ENCODE results near the gene JAG2.
A peak's percentile ranks its signal among the peaks of the same experiment; 100 is the strongest.

Gene JAG2

DNA sequence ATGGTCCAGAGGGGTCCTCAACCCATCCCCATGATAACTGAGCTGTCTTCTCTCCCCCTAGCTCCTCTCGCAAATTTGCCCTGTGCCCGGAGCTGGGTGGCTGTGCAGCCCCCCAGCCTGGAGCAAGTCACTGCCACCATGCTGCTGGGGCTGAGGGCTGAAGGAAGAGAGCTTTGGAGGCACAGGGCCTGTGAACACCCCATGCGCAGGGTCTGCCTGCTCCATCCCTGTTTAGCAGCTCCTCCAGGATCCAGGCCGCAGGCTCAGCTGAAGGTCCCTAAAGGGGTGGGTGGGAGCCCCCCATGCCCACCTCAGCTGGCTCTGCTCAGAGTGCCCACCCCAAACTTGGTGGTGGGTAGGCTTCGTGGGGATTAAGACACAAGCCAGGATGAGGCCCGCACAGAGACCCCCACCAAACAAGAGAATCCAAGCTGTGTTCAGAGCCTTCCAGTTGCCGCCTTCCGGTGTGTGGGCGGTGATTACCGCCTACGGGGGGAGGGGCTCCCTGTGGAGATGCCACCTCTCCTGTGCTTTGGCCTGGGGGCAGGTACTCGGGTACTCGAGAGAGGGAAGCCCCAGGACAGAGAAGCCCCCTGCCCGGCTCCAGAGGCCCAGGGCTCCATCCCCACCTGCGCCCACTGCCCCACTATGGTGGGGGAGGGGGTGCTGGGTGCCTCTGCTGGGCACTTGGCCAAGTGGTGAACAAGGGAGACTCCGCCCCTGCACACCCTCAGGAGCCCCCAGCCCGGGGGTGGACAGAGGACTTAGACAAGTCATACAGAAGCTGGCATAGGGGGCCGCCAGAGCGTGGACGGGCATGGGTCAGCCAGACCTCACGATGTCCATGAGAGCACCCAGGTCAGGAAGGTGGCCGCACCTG is 1.4 kb upstream of the JAG2 start:
- Histone ChIP-seq H3K4me3 (no peak overlapping the region), H3K36me3 (no peaks in the 10 kb centered on the region), H3K4me1 (peaks cover 0 to 31% (median 31%) of the 10 kb centered on the region in 4 donors), H3K27me3 (peaks cover 0 to 47% of the 10 kb centered on the region in 2 donors), H3K27ac (no peak overlapping the region), H3K9me3 (no peaks in the 10 kb centered on the region)
- intact Hi-C loops (cut with DNase I; ENCODE audit: low total_unique reads), result loop anchor here (10.0 kb wide), 1 partner anchor 75 kb away; no protein-coding TSS in a partner anchor
- DNase-seq, result no peak
- TF ChIP-seq, protein P1, sequence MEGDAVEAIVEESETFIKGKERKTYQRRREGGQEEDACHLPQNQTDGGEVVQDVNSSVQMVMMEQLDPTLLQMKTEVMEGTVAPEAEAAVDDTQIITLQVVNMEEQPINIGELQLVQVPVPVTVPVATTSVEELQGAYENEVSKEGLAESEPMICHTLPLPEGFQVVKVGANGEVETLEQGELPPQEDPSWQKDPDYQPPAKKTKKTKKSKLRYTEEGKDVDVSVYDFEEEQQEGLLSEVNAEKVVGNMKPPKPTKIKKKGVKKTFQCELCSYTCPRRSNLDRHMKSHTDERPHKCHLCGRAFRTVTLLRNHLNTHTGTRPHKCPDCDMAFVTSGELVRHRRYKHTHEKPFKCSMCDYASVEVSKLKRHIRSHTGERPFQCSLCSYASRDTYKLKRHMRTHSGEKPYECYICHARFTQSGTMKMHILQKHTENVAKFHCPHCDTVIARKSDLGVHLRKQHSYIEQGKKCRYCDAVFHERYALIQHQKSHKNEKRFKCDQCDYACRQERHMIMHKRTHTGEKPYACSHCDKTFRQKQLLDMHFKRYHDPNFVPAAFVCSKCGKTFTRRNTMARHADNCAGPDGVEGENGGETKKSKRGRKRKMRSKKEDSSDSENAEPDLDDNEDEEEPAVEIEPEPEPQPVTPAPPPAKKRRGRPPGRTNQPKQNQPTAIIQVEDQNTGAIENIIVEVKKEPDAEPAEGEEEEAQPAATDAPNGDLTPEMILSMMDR (IDR thresholded peaks at IDR 0.05), result no peak

DNA sequence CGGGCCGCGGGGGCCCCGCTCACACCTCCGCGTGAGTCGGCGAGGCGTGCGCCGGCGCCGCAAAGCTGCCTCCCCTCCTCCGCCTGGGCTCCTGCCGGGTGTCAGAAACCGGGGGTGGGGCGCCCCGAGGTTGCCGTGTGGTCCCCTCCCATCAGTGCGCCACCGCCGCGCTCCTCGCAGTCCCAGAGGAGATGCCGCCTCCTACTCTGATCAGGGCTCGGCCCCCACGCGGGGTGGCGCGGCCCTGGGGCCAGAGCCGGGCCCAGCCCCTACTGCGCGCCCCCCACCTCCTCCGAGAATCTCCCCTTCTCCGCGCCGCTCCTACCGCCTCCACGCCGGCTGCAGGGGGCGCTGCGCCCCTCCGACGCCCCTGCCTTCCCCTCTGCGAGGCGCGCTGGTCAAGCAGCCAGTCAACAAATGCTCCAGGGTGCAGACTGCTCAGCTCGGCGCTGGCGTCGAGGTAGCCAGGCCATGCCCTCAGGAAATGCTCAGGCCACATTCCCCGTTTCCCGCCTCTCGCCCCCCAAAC is 467 bp upstream of the JAG2 start:
- intact Hi-C loops (cut with DNase I; ENCODE audit: low total_unique reads), result loop anchor here (10.0 kb wide), 1 partner anchor 74 kb away; no protein-coding TSS in a partner anchor
- H3K4me3 ChIP-seq, result peak overlapping the region; percentile 31 to 47

DNA sequence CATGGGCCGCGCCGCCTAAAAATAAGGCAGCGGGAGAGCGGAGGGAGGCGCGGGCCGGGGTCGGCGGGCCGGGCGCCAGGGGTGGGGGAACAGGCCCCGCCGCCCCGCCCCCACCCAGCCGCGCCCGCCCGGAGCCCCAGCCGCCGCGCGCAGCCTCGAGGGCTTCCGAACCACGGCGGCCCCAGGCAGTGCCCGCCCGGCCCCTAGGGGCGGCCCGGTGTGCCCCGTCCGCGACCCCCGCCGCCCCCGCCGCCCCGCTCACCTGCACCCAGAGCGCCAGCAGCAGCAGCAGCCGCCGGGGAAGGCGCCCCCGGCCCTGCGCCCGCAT is 519 bp downstream of the JAG2 start:
- TF ChIP-seq, protein P1 (IDR thresholded peaks at IDR 0.05), result no peak
- intact Hi-C loops (cut with DNase I; ENCODE audit: low total_unique reads), result loop anchor here (10.0 kb wide), 1 partner anchor 73 kb away; no protein-coding TSS in a partner anchor
- Histone ChIP-seq H3K9me3 (no peaks in the 10 kb centered on the region), H3K36me3 (no peaks in the 10 kb centered on the region), H3K4me3 (peak overlapping the region; percentile 32 to 51), H3K27ac (no peak overlapping the region), H3K27me3 (peaks cover 0 to 64% of the 10 kb centered on the region in 2 donors), H3K4me1 (peaks cover 0 to 31% (median 31%) of the 10 kb centered on the region in 4 donors)
- no peak for DNase-seq

More for the DNA sequence above, 467 bp upstream of the JAG2 start:
- H3K4me1 ChIP-seq, result peaks cover 0 to 31% (median 31%) of the 10 kb centered on the region in 4 donors
- peaks cover 0 to 55% of the 10 kb centered on the region in 2 donors for H3K27me3 ChIP-seq
- H3K27ac ChIP-seq, result no peak overlapping the region
- TF ChIP-seq, protein P1 (IDR thresholded peaks at IDR 0.05), result peak in 1 of 2 experiments; percentile 7
- no peaks in the 10 kb centered on the region for H3K36me3 ChIP-seq
- H3K9me3 ChIP-seq, result no peaks in the 10 kb centered on the region
- DNase-seq, result no peak

DNA sequence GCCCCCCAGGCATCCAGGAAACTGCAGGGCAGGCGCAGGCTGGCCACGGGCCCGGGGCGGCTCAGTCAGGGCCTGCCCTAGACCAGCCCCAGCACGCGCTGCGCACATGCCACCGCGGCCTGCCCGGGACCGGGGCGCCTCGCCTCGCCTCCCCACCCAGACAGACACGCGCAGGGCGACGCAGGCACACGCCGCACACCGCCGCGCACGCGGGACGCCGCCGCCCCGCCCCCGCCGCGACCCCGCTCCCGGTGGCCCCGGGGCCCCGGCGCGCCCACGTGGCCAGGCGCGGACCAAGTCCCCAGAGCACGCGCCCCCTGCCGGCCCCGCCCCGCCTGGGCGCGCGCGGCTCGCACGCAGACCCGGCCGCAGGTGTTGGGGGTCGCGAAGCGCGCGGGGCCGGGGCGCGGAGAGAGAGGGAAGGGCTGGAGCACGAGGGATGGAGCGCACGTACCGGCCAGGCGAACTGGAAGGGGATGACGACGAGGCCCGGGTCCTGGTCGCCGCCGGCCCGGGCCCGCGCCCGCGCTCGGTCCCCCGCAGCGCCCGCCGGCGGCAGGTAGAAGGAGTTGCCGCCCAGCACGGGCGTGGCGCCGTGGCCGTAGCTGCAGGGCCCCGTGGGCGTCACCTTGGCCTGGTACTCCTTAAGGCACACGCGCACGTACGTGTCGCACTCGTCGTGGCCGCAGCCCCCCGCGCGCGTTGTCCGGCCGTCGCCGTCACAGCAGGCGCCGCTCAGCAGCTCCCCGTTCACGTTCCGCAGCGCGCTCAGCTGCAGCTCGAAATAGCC is 1.1 kb downstream of the JAG2 start:
- no peaks in the 10 kb centered on the region for H3K9me3 ChIP-seq
- intact Hi-C loops (cut with DNase I; ENCODE audit: low total_unique reads), result loop anchor here (10.0 kb wide), 1 partner anchor 73 kb away; no protein-coding TSS in a partner anchor
- H3K4me3 ChIP-seq, result peak overlapping the region; percentile 32 to 51
- DNase-seq, result no peak
- H3K36me3 ChIP-seq, result no peaks in the 10 kb centered on the region
- H3K27me3 ChIP-seq, result peaks cover 0 to 69% of the 10 kb centered on the region in 2 donors
- TF ChIP-seq, protein P1 (IDR thresholded peaks at IDR 0.05), result no peak
- H3K27ac ChIP-seq, result no peak overlapping the region
- peaks cover 0 to 31% (median 31%) of the 10 kb centered on the region in 4 donors for H3K4me1 ChIP-seq

DNA sequence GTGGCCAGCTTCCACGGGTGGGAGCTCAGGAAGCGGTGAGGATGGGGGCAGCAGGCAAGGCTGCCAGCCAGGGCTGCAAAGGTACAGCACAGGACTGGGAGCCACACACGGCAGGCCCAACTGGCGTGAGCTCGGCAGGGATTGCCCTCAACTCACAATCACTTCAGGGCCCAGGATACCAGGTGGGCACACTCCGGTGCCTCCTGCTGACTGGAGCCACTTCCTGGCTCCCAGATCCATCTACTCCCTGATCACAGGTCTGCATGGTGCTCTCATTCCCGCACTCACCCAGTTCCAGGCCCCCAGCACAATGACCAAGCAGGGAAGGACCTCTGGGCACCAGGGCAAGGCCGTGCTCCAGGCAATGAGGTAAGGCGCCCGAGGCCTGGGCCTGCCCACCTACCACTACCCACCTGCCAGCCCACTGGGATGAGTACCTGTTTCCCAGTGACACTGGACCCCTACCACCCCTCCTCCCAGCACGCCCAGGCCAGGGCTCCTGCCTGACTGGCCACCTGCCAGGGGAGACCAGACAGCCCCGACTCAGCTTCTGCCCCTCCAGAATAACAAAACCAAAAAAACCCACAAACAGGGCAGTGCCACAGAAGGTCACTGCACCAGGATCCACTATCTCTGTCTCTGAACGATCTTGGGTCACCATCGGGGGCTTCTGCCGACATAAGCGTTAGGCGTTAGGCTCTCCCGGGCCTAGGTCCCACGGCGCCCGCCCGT is 1.8 kb downstream of the JAG2 start:
- Histone ChIP-seq H3K4me3 (no peak overlapping the region), H3K4me1 (peaks cover 0 to 31% (median 31%) of the 10 kb centered on the region in 4 donors), H3K9me3 (no peaks in the 10 kb centered on the region), H3K27me3 (peaks cover 0 to 73% of the 10 kb centered on the region in 2 donors), H3K27ac (no peak overlapping the region), H3K36me3 (no peaks in the 10 kb centered on the region)
- TF ChIP-seq, protein P1 (IDR thresholded peaks at IDR 0.05), result no peak
- no peak for DNase-seq
- intact Hi-C loops (cut with DNase I; ENCODE audit: low total_unique reads), result loop anchor here (10.0 kb wide), 1 partner anchor 72 kb away; no protein-coding TSS in a partner anchor

Data from tibial artery (tissue), 4 donors.